ENCODE data around the gene ST6GALNAC3.

The ST6GALNAC3 gene

GRCh38 chr1:76548513-76549100 is 474.1 kb downstream of the ST6GALNAC3 start:
- FAIRE-seq (no peak), DNase-seq (ENCODE audit: insufficient read length) (no peak)
- TF ChIP-seq TAF1 (IDR thresholded peaks at IDR 0.05; ENCODE audit: borderline replicate concordance, low read depth, low read length) (no peak), POLR2AphosphoS5 (IDR thresholded peaks at IDR 0.05; ENCODE audit: low read depth, low read length) (no peak), POLR2A (IDR thresholded peaks at IDR 0.05; ENCODE audit: low read depth, low read length) (no peak)

- TF ChIP-seq POLR2AphosphoS5 (IDR thresholded peaks at IDR 0.05; ENCODE audit: low read depth, low read length) (no peak), TAF1 (IDR thresholded peaks at IDR 0.05; ENCODE audit: borderline replicate concordance, low read depth, low read length) (no peak), POLR2A (IDR thresholded peaks at IDR 0.05; ENCODE audit: low read depth, low read length) (no peak)
- FAIRE-seq, result no peak
- no peak for DNase-seq (ENCODE audit: insufficient read length)
Measured at GRCh38 chr1:76554283-76554682, 479.7 kb downstream of the ST6GALNAC3 start.

GRCh38 chr1:76562292-76562691 is 487.7 kb downstream of the ST6GALNAC3 start:
- TF ChIP-seq POLR2AphosphoS5 (IDR thresholded peaks at IDR 0.05; ENCODE audit: low read depth, low read length), result no peak
- TF ChIP-seq POLR2A (IDR thresholded peaks at IDR 0.05; ENCODE audit: low read depth, low read length), result no peak
- TF ChIP-seq TAF1 (IDR thresholded peaks at IDR 0.05; ENCODE audit: borderline replicate concordance, low read depth, low read length), result no peak
- DNase-seq (ENCODE audit: insufficient read length) (no peak), FAIRE-seq (no peak)

DNA sequence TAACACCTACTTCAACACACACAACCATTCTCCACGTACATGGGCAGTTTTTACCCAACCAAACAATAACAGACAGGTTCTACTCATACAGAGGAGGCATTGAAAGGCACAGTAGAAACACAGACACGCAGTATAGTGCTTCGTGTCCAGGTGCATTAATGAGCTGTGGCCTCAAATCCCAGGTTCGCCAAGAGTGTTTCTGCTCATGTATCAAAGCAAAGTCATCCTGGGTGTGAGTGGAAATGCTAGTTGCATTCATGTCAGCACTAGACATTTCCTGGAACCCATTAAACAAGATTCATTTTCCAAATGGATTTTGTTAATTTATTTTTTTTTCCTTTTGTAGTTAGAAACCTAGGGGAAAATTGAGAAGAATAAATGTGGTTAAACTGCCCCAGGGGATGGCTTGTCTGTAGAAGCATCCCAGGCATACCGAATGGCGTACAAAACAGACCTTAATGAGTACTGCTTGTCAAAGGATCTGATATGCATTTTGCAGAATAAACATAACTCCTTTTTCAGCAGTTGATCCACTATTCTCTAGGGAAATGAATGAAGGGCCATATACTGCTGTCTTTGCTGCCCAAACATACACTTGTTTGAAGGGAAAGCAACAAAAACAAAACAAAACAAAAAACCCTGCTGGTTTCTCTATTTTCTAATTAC is 494.2 kb downstream of the ST6GALNAC3 start:
- FAIRE-seq, result no peak
- DNase-seq (ENCODE audit: insufficient read length), result no peak
- TF ChIP-seq TAF1 (IDR thresholded peaks at IDR 0.05; ENCODE audit: borderline replicate concordance, low read depth, low read length) (no peak), POLR2A (IDR thresholded peaks at IDR 0.05; ENCODE audit: low read depth, low read length) (no peak)

DNA sequence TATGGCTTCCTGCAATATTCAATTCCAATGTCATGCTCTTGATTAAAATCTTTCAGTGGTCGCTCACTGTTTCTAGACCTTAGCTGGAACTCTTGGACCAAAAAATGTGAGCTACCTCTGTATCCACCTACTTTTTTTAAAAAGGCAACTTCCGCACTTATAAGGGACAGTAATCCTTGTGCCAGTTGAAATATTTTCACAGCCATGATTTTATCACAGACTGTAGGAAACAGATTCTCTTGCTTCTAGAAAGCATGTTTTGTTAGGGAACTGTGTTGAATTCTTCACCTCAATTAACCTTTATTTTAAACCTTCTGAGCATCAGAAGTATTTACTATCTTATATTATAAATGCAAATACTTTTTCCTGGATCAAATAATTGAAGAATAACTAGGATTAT is 496.7 kb downstream of the ST6GALNAC3 start:
- FAIRE-seq (no peak), DNase-seq (ENCODE audit: insufficient read length) (no peak)
- TF ChIP-seq POLR2A (IDR thresholded peaks at IDR 0.05; ENCODE audit: low read depth, low read length) (no peak), POLR2AphosphoS5 (IDR thresholded peaks at IDR 0.05; ENCODE audit: low read depth, low read length) (no peak), TAF1 (IDR thresholded peaks at IDR 0.05; ENCODE audit: borderline replicate concordance, low read depth, low read length) (no peak)

DNA sequence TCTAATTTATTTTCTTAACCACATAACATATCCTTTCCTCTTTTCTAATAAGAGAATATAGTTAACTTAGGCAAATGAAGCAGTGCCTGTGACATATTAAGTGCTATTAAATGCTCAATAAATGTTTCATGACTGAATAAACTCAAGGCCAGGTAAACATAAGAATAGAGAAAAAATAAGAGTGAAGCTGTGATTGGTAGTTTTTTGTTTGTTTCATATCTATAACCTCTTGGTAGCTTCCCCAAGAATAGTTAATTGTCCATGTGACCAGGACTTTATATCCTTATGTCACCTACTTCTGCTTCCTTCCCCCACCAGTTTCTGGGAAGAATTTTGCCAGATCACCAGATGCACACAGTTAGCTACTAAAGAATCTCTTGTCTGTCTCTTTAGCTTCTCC is 497.7 kb downstream of the ST6GALNAC3 start:
- TF ChIP-seq TAF1 (IDR thresholded peaks at IDR 0.05; ENCODE audit: borderline replicate concordance, low read depth, low read length) (no peak), POLR2AphosphoS5 (IDR thresholded peaks at IDR 0.05; ENCODE audit: low read depth, low read length) (no peak), POLR2A (IDR thresholded peaks at IDR 0.05; ENCODE audit: low read depth, low read length) (no peak)
- FAIRE-seq, result no peak
- DNase-seq (ENCODE audit: insufficient read length), result no peak

GRCh38 chr1:76576876-76577524 is 502.5 kb downstream of the ST6GALNAC3 start:
- DNase-seq (ENCODE audit: insufficient read length), result no peak
- TF ChIP-seq POLR2A (IDR thresholded peaks at IDR 0.05; ENCODE audit: low read depth, low read length) (no peak), TAF1 (IDR thresholded peaks at IDR 0.05; ENCODE audit: borderline replicate concordance, low read depth, low read length) (no peak), POLR2AphosphoS5 (IDR thresholded peaks at IDR 0.05; ENCODE audit: low read depth, low read length) (no peak)
- FAIRE-seq, result no peak

- FAIRE-seq (no peak), DNase-seq (ENCODE audit: insufficient read length) (no peak)
- TF ChIP-seq TAF1 (IDR thresholded peaks at IDR 0.05; ENCODE audit: borderline replicate concordance, low read depth, low read length) (no peak), POLR2A (IDR thresholded peaks at IDR 0.05; ENCODE audit: low read depth, low read length) (no peak), POLR2AphosphoS5 (IDR thresholded peaks at IDR 0.05; ENCODE audit: low read depth, low read length) (no peak)
Measured at GRCh38 chr1:76577525-76578185, 503.1 kb downstream of the ST6GALNAC3 start.

- FAIRE-seq (no peak), DNase-seq (ENCODE audit: insufficient read length) (no peak)
- TF ChIP-seq TAF1 (IDR thresholded peaks at IDR 0.05; ENCODE audit: borderline replicate concordance, low read depth, low read length), result no peak
- no peak for TF ChIP-seq POLR2A (IDR thresholded peaks at IDR 0.05; ENCODE audit: low read depth, low read length)
- TF ChIP-seq POLR2AphosphoS5 (IDR thresholded peaks at IDR 0.05; ENCODE audit: low read depth, low read length), result no peak
Measured at GRCh38 chr1:76580206-76580605, 505.7 kb downstream of the ST6GALNAC3 start.

- no peak for DNase-seq (ENCODE audit: insufficient read length)
- TF ChIP-seq POLR2A (IDR thresholded peaks at IDR 0.05; ENCODE audit: low read depth, low read length), result no peak
- no peak for FAIRE-seq
Measured at GRCh38 chr1:76581712-76582111, 507.2 kb downstream of the ST6GALNAC3 start.

- DNase-seq (ENCODE audit: insufficient read length), result no peak
- TF ChIP-seq TAF1 (IDR thresholded peaks at IDR 0.05; ENCODE audit: borderline replicate concordance, low read depth, low read length) (no peak), POLR2AphosphoS5 (IDR thresholded peaks at IDR 0.05; ENCODE audit: low read depth, low read length) (no peak), POLR2A (IDR thresholded peaks at IDR 0.05; ENCODE audit: low read depth, low read length) (no peak)
Measured at GRCh38 chr1:76583235-76583868, 508.8 kb downstream of the ST6GALNAC3 start.

More at GRCh38 chr1:76583235-76583868, 508.8 kb downstream of the ST6GALNAC3 start:
- no peak for FAIRE-seq
